Renal cortex interstitium (tissue), 15 donors: ENCODE data around the gene HCK. TPM values are rescaled to one million over a fixed set of nuclear protein-coding genes. Genes with fewer than 3 reads are reported as not detected.

ENCODE experiments used
- DNase-seq, 11 donors: peaks; one replicate each; pipeline ENCODE4 v3.0.0-alpha.2; 2013; ENCODE audit warnings: low read depth in 9 of 11, low spot score in 4 of 11; ENCODE audit errors: extremely low read depth in 1 of 11
- long read RNA-seq, 16 experiments: transcript quantifications; one replicate each; lab custom pipeline, GENCODE V29; 2026
- polyA plus RNA-seq, 3 donors: library from polyadenylated mRNA; unstranded; fragments of 120-200 nt; gene quantifications; one replicate each; pipeline ENCODE4 v1.2.1, GENCODE V29; 2013; ENCODE audit not compliant: insufficient read length in 3 of 3

Gene HCK
- 1 to 10 TPM; 2.2 to 3.3 (median 3.2) TPM for polyA plus RNA-seq
- long read RNA-seq, donor 1: 0 reads
- long read RNA-seq, donor 2, partial matches to known transcripts: 0 of 1 reads
- long read RNA-seq, donor 2, other reads (novel, unspliced or antisense): 0 of 1 reads
- long read RNA-seq, donor 3: 0 reads
- long read RNA-seq, donor 4: 0 reads
- long read RNA-seq, donor 5, partial matches to known transcripts: 0 of 1 reads
- long read RNA-seq, donor 5, other reads (novel, unspliced or antisense): 0 of 1 reads
- long read RNA-seq, donor 6, partial matches to known transcripts: 0 of 1 reads
- long read RNA-seq, donor 6, other reads (novel, unspliced or antisense): 0 of 1 reads
- long read RNA-seq, donor 7, partial matches to known transcripts: 0 of 1 reads
- long read RNA-seq, donor 7, other reads (novel, unspliced or antisense): 0 of 1 reads
- long read RNA-seq, donor 8, partial matches to known transcripts: 0 of 2 reads
- long read RNA-seq, donor 8, other reads (novel, unspliced or antisense): 0 of 2 reads
- long read RNA-seq, donor 9: 0 reads
- long read RNA-seq, donor 10, partial matches to known transcripts: 0 of 2 reads
- long read RNA-seq, donor 10, other reads (novel, unspliced or antisense): 0 of 2 reads
- long read RNA-seq, donor 11: 0 reads
- long read RNA-seq, donor 12: 0 reads
- long read RNA-seq, donor 13, partial matches to known transcripts: 0 of 1 reads
- long read RNA-seq, donor 13, other reads (novel, unspliced or antisense): 0 of 1 reads
- long read RNA-seq, donor 14, partial matches to known transcripts: 0 of 1 reads
- long read RNA-seq, donor 14, other reads (novel, unspliced or antisense): 0 of 1 reads
- long read RNA-seq, donor 15, partial matches to known transcripts: 0 of 1 reads
- long read RNA-seq, donor 15, other reads (novel, unspliced or antisense): 0 of 1 reads
- long read RNA-seq, donor 16, partial matches to known transcripts: 0 of 1 reads
- long read RNA-seq, donor 16, other reads (novel, unspliced or antisense): 0 of 1 reads

GRCh38 chr20:32052090-32052777, at the start of gene HCK:
Gene HCK, plus strand, starts transcription at chr20:32052242.
- no peak for DNase-seq

GRCh38 chr20:32003325-32003724, 48.7 kb upstream of the HCK start:
- DNase-seq: no peak

GRCh38 chr20:32004963-32005362, 47.1 kb upstream of the HCK start:
- DNase-seq: no peak

GRCh38 chr20:32006053-32006452, 46.0 kb upstream of the HCK start:
- no peak for DNase-seq

GRCh38 chr20:32006841-32007786, 44.9 kb upstream of the HCK start:
- DNase-seq: no peak

GRCh38 chr20:32007787-32008616, 44.0 kb upstream of the HCK start:
- DNase-seq: peak in 1 of 11 donors; percentile 33

- no peak for DNase-seq
Observed at GRCh38 chr20:32009564-32009963, 42.5 kb upstream of the HCK start.

GRCh38 chr20:32010101-32010500, 41.9 kb upstream of the HCK start, which contains the start of gene CCM2L:
Gene CCM2L, plus strand, starts transcription at chr20:32010438. Its CDS starts 17 bp downstream, at chr20:32010455.
- DNase-seq: no peak

GRCh38 chr20:32010666-32011065, 41.4 kb upstream of the HCK start:
- no peak for DNase-seq

- DNase-seq: no peak
Observed at GRCh38 chr20:32012159-32012688, 39.8 kb upstream of the HCK start.

- DNase-seq: no peak
Observed at GRCh38 chr20:32013326-32013725, 38.7 kb upstream of the HCK start.

- peak in 4 of 11 donors; percentile 28 to 48 (median 40) for DNase-seq
Observed at GRCh38 chr20:32017711-32018251, 34.3 kb upstream of the HCK start.

- DNase-seq: peak in 9 of 11 donors; percentile 50 to 74 (median 63)
Observed at GRCh38 chr20:32018269-32019155, 33.5 kb upstream of the HCK start.

GRCh38 chr20:32019156-32019510, 32.9 kb upstream of the HCK start:
- no peak for DNase-seq

- DNase-seq: no peak
Observed at GRCh38 chr20:32019563-32020463, 32.2 kb upstream of the HCK start.
